Gastroesophageal sphincter (tissue), 4 donors: Measurements from ENCODE around the gene IRX2. TPM values are rescaled to one million over a fixed set of nuclear protein-coding genes. Genes with fewer than 3 reads are reported as not detected.

Experiments used
- ATAC-seq: fragments of 150-250 bp; one replicate; pipeline ENCODE4 v1.9.1; 2016; ENCODE audit warnings: mild to moderate bottlenecking, moderate library complexity
- H3K27ac ChIP-seq, 4 donors: fragments of 200-600 bp; sonication (generic) in 3 of 4; 1 replicate in 3 of 4; 2 replicates in 1 of 4; pipeline ENCODE4 v1.5.1; 2016 to 2019
- H3K27me3 ChIP-seq: fragments of 200-600 bp; sonication (generic); one replicate; pipeline ENCODE4 v1.5.1; 2019
- H3K36me3 ChIP-seq, 2 donors: fragments of 200-600 bp; sonication (generic); one replicate each; pipeline ENCODE4 v1.5.1; 2019; ENCODE audit warnings: control low read depth in 1 of 2
- H3K4me1 ChIP-seq, 3 donors: fragments of 200-600 bp; sonication (generic); 1 replicate in 2 of 3; 2 replicates in 1 of 3; pipeline ENCODE4 v1.5.1; 2016 to 2019; ENCODE audit warnings: control low read depth in 2 of 3
- H3K4me3 ChIP-seq, 2 donors: fragments of 200-600 bp; sonication (generic); one replicate each; pipeline ENCODE4 v1.5.1; 2019; ENCODE audit warnings: mild to moderate bottlenecking in 1 of 2, moderate library complexity in 1 of 2
- H3K9me3 ChIP-seq, 3 donors: fragments of 200-600 bp; sonication (generic); one replicate each; pipeline ENCODE4 v1.5.1; 2017 to 2019; ENCODE audit warnings: control low read depth in 2 of 3
- CTCF ChIP-seq, 4 experiments: fragments of 200-600 bp in 2 of 4; fragments of 450-650 bp in 2 of 4; sonication (generic) in 1 of 4; IDR thresholded peaks; one replicate each; pipeline ENCODE4 v1.5.1; 2017 to 2019; ENCODE audit warnings: antibody characterized with exemption in 4 of 4, mild to moderate bottlenecking in 2 of 4, moderate library complexity in 2 of 4
- EP300 ChIP-seq: sonication (generic); formaldehyde crosslinking; IDR thresholded peaks from one replicate; pipeline ENCODE4 v1.6.1; 2017; ENCODE audit warnings: antibody characterized with exemption, mild to moderate bottlenecking
- POLR2A ChIP-seq, 2 donors: fragments of 450-650 bp; IDR thresholded peaks; one replicate each; pipeline ENCODE4 v1.6.1; 2017; ENCODE audit warnings: antibody characterized with exemption in 2 of 2, mild to moderate bottlenecking in 2 of 2, moderate library complexity in 1 of 2
- POLR2AphosphoS5 ChIP-seq: sonication (generic); formaldehyde crosslinking; IDR thresholded peaks from one replicate; pipeline ENCODE4 v1.6.1; 2017; ENCODE audit warnings: antibody characterized with exemption
- WGBS, 2 donors: methylation state at CpG; one replicate each; pipeline ENCODE4 v1.1.5; 2018; ENCODE audit warnings: low coverage in 1 of 2; 5-methylcytosine and 5-hydroxymethylcytosine counted together
- total RNA-seq, 4 donors: library from RNA; depleted of rRNA; stranded (reverse); fragments of >200 nt; gene quantifications; one replicate each; pipeline ENCODE4 v1.1.0, GENCODE V29; 2016

Gene IRX2
- total RNA-seq, 4 donors from 2014 or later = 0.81 to 2.6 (median 1.2) TPM; not detected in 1

GRCh38 chr5:2773327-2773726 is 21.9 kb upstream of the IRX2 start:
- Histone ChIP-seq H3K27ac (no peak overlapping the region), H3K4me3 (no peak overlapping the region), H3K27me3 (peaks cover 34% of the 10 kb centered on the region), H3K9me3 (no peaks in the 10 kb centered on the region), H3K36me3 (no peaks in the 10 kb centered on the region), H3K4me1 (no peaks in the 10 kb centered on the region)
- 62 to 78% methylated on average over 2 to 6 of the region's 6 CpGs for WGBS, 2 donors
- TF ChIP-seq CTCF (IDR thresholded peaks at IDR 0.05) (no peak), POLR2AphosphoS5 (no peak), EP300 (no peak), POLR2A (IDR thresholded peaks at IDR 0.05) (no peak)
- no peak for ATAC-seq

- Histone ChIP-seq H3K4me1 (no peaks in the 10 kb centered on the region), H3K36me3 (no peaks in the 10 kb centered on the region), H3K27me3 (peaks cover 48% of the 10 kb centered on the region), H3K27ac (no peak overlapping the region), H3K9me3 (no peaks in the 10 kb centered on the region), H3K4me3 (no peak overlapping the region)
- 58 to 74% methylated on average over 4 to 6 of the region's 6 CpGs for WGBS, 2 donors
- ATAC-seq = no peak
- TF ChIP-seq POLR2A (IDR thresholded peaks at IDR 0.05) (no peak), POLR2AphosphoS5 (no peak), CTCF (IDR thresholded peaks at IDR 0.05) (no peak), EP300 (no peak)
Observed at GRCh38 chr5:2767089-2767488, 15.6 kb upstream of the IRX2 start.

GRCh38 chr5:2764581-2764980 is 13.1 kb upstream of the IRX2 start:
- no peak for ATAC-seq
- TF ChIP-seq POLR2AphosphoS5 (no peak), POLR2A (IDR thresholded peaks at IDR 0.05) (no peak), CTCF (IDR thresholded peaks at IDR 0.05) (no peak), EP300 (no peak)
- Histone ChIP-seq H3K9me3 (no peaks in the 10 kb centered on the region), H3K27ac (no peak overlapping the region), H3K4me1 (no peaks in the 10 kb centered on the region), H3K27me3 (peaks cover 66% of the 10 kb centered on the region), H3K36me3 (no peaks in the 10 kb centered on the region), H3K4me3 (no peak overlapping the region)
- 60 to 93% methylated on average over 3 to 4 of the region's 15 CpGs for WGBS, 2 donors

- ATAC-seq = no peak
- Histone ChIP-seq H3K9me3 (no peaks in the 10 kb centered on the region), H3K27me3 (peaks cover 73% of the 10 kb centered on the region), H3K36me3 (no peaks in the 10 kb centered on the region), H3K27ac (no peak overlapping the region), H3K4me3 (no peak overlapping the region), H3K4me1 (no peaks in the 10 kb centered on the region)
- WGBS, 2 donors = 100% methylated on average over 2 of the region's 4 CpGs; no CpG with 5 or more reads in 1 of the 2 donors
- no peak for TF ChIP-seq POLR2AphosphoS5
- TF ChIP-seq EP300 = no peak
- TF ChIP-seq POLR2A (IDR thresholded peaks at IDR 0.05) = no peak
- no peak for TF ChIP-seq CTCF (IDR thresholded peaks at IDR 0.05)
Observed at GRCh38 chr5:2763533-2763794, 12.0 kb upstream of the IRX2 start.

GRCh38 chr5:2762744-2763532 is 11.5 kb upstream of the IRX2 start:
- Histone ChIP-seq H3K36me3 (no peaks in the 10 kb centered on the region), H3K4me1 (no peaks in the 10 kb centered on the region), H3K27ac (no peak overlapping the region), H3K4me3 (no peak overlapping the region), H3K9me3 (no peaks in the 10 kb centered on the region), H3K27me3 (peaks cover 78% of the 10 kb centered on the region)
- ATAC-seq = no peak
- TF ChIP-seq POLR2AphosphoS5 (no peak), CTCF (IDR thresholded peaks at IDR 0.05) (no peak), POLR2A (IDR thresholded peaks at IDR 0.05) (no peak), EP300 (no peak)
- 70 to 71% methylated on average over 2 to 3 of the region's 12 CpGs for WGBS, 2 donors
